PC-3 (cell line): ENCODE measurements around the gene TBL1Y. TPM values are rescaled to one million over a fixed set of nuclear protein-coding genes. Genes with fewer than 3 reads are reported as not detected.

Source experiments
- ATAC-seq: fragments of 200-7000 bp; cut with Tn5 transposase; 2 replicates; pipeline ENCODE4 v1.9.1; 2020; ENCODE audit warnings: mild to moderate bottlenecking, moderate library complexity
- BruUV-seq: library from RNA; stranded (reverse); fragments of 400-500 nt; replicated peaks from 2 replicates; lab custom pipeline; 2021; lab: Mats Ljungman, UMichigan
- CTCF ChIA-PET: fragments of 300-600 bp; sonication (Branson Sonifier 250); formaldehyde crosslinking; loops from one replicate; lab custom pipeline; 2022; ENCODE audit warnings: antibody characterized with exemption; lab: Charles Lee
- POLR2A ChIA-PET: fragments of 300-600 bp; sonication (Branson Sonifier 250); formaldehyde crosslinking; loops from one replicate; lab custom pipeline; 2022; ENCODE audit warnings: antibody characterized with exemption; ENCODE audit not compliant: unreplicated experiment; lab: Charles Lee
- DNase-seq: peaks from one replicate; pipeline ENCODE4 v3.0.0-alpha.2; 2015
- H2AFZ ChIP-seq: fragments of 300-600 bp; sonication (generic); 2 replicates; pipeline ENCODE4 v1.6.0; 2016; ENCODE audit warnings: antibody characterized with exemption, low read length
- H3F3A ChIP-seq: fragments of 300-600 bp; sonication (generic); one replicate; pipeline ENCODE4 v1.6.0; 2017; ENCODE audit warnings: antibody characterized with exemption, low read length, control low read depth, mild to moderate bottlenecking; ENCODE audit not compliant: unreplicated experiment
- H3K27ac ChIP-seq: fragments of 300-600 bp; sonication (generic); 2 replicates; pipeline ENCODE4 v1.5.1; 2016; ENCODE audit warnings: mild to moderate bottlenecking, low read length
- H3K27me3 ChIP-seq: fragments of 300-600 bp; sonication (generic); 2 replicates; pipeline ENCODE4 v1.6.1; 2016; ENCODE audit warnings: low read length, mixed read lengths
- H3K36me3 ChIP-seq: fragments of 300-600 bp; sonication (generic); 2 replicates; pipeline ENCODE4 v1.6.1; 2016; ENCODE audit warnings: low read depth, mixed run types, low read length, mixed read lengths
- H3K4me1 ChIP-seq: fragments of 300-600 bp; sonication (generic); 2 replicates; pipeline ENCODE4 v1.5.1; 2016; ENCODE audit warnings: low read length; ENCODE audit not compliant: insufficient read depth
- H3K4me2 ChIP-seq: fragments of 300-600 bp; sonication (generic); 2 replicates; pipeline ENCODE4 v1.6.0; 2016; ENCODE audit warnings: low read length
- H3K4me3 ChIP-seq: fragments of 300-600 bp; sonication (generic); 2 replicates; pipeline ENCODE4 v1.5.1; 2016; ENCODE audit warnings: mild to moderate bottlenecking, low read length, mixed read lengths
- H3K79me2 ChIP-seq: fragments of 300-600 bp; sonication (generic); 2 replicates; pipeline ENCODE4 v1.6.1; 2017; ENCODE audit warnings: low read length, mixed read lengths
- H3K9ac ChIP-seq: fragments of 300-600 bp; sonication (generic); 2 replicates; pipeline ENCODE4 v1.6.0; 2016; ENCODE audit warnings: mild to moderate bottlenecking, low read length
- H3K9me2 ChIP-seq: fragments of 300-600 bp; sonication (generic); replicated peaks from 2 replicates; pipeline ENCODE4 v1.6.1; 2016; ENCODE audit warnings: mixed run types, low read length, mixed read lengths
- H3K9me3 ChIP-seq: fragments of 300-600 bp; sonication (generic); 2 replicates; pipeline ENCODE4 v1.6.1; 2016; ENCODE audit warnings: low read length, mixed read lengths
- H4K20me1 ChIP-seq: fragments of 300-600 bp; sonication (generic); 2 replicates; pipeline ENCODE4 v1.6.1; 2016; ENCODE audit warnings: low read length, mixed read lengths
- EZH2 ChIP-seq: fragments of 300-600 bp; sonication (generic); IDR thresholded peaks from one replicate; pipeline ENCODE4 v1.6.1; 2017; ENCODE audit warnings: antibody characterized with exemption, mild to moderate bottlenecking, low read length; ENCODE audit not compliant: unreplicated experiment
- EZH2phosphoT487 ChIP-seq: fragments of 300-600 bp; sonication (generic); IDR thresholded peaks from 2 replicates; pipeline ENCODE4 v1.6.1; 2018; ENCODE audit warnings: mild to moderate bottlenecking, antibody characterized with exemption, low read length, borderline replicate concordance
- intact Hi-C: fragments of 100-400 bp; cut with micrococcal nuclease; formaldehyde crosslinking; loops from 2 replicates; pipeline ENCODE4 v1.9.0; 2023
- total RNA-seq: library from RNA; depleted of rRNA; stranded (reverse); fragments of >200 nt; gene quantifications from 2 replicates; pipeline ENCODE4 v1.2.3, GENCODE V29; 2014
- TF ChIP-seq, protein P1 (sequence below): fragments of 300-600 bp; sonication (generic); conservative IDR thresholded peaks from 2 replicates; pipeline ENCODE4 v1.5.1; 2017; ENCODE audit warnings: antibody characterized with exemption, low read depth, mild to moderate bottlenecking, low read length

TBL1Y gene
- total RNA-seq, 1 experiment from 2014 or later, result not detected

GRCh38 chrY:7017244-7018080 lies 107.0 kb downstream of the TBL1Y start:
- Histone ChIP-seq H3K9ac (no peak overlapping the region), H3K4me1 (no peaks in the 10 kb centered on the region), H3K9me3 (no peaks in the 10 kb centered on the region), H3K79me2 (no peaks in the 10 kb centered on the region), H3K27ac (no peak overlapping the region), H2AFZ (no peak overlapping the region), H3K4me2 (no peak overlapping the region), H3K36me3 (no peaks in the 10 kb centered on the region), H3F3A (no peaks in the 10 kb centered on the region), H3K9me2 (no peaks in the 10 kb centered on the region), H4K20me1 (no peaks in the 10 kb centered on the region), H3K4me3 (no peak overlapping the region), H3K27me3 (no peaks in the 10 kb centered on the region)
- intact Hi-C loops, result no loop called here
- TF ChIP-seq EZH2phosphoT487 (no peak), EZH2 (no peak)
- TF ChIP-seq, protein P1, sequence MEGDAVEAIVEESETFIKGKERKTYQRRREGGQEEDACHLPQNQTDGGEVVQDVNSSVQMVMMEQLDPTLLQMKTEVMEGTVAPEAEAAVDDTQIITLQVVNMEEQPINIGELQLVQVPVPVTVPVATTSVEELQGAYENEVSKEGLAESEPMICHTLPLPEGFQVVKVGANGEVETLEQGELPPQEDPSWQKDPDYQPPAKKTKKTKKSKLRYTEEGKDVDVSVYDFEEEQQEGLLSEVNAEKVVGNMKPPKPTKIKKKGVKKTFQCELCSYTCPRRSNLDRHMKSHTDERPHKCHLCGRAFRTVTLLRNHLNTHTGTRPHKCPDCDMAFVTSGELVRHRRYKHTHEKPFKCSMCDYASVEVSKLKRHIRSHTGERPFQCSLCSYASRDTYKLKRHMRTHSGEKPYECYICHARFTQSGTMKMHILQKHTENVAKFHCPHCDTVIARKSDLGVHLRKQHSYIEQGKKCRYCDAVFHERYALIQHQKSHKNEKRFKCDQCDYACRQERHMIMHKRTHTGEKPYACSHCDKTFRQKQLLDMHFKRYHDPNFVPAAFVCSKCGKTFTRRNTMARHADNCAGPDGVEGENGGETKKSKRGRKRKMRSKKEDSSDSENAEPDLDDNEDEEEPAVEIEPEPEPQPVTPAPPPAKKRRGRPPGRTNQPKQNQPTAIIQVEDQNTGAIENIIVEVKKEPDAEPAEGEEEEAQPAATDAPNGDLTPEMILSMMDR, result no peak
- ATAC-seq (no peak), DNase-seq (no peak)
- CTCF ChIA-PET, result no interaction called here
- POLR2A ChIA-PET, result no interaction called here
- BruUV-seq, result no TSS peak

DNA sequence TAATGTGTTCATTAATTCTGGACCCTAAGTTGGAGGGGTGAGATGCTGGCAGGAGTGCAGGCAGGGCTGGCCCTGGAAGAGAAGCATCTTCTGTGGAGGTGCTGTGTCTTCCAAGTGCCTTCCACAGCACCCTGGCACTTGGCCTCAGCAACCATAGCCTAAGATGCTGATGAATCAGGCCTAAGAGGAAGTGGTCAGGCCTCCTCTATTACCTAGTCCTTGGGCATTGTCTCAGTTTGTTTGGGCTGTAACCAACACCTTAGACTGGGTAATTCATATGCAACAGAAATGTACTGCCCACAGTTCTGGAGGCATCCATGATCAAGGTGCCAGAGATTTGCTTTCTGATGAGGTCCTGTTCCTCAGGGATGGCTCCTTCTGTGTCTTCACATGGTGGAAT lies 128.5 kb downstream of the TBL1Y start:
- H3K36me3 ChIP-seq, result no peaks in the 10 kb centered on the region
- H3K4me2 ChIP-seq, result no peak overlapping the region
- intact Hi-C loops, result no loop called here
- no peak for DNase-seq
- H3K4me1 ChIP-seq, result no peaks in the 10 kb centered on the region
- no peaks in the 10 kb centered on the region for H3K79me2 ChIP-seq
- H2AFZ ChIP-seq, result no peak overlapping the region
- no peaks in the 10 kb centered on the region for H3K27me3 ChIP-seq
- no TSS peak for BruUV-seq
- POLR2A ChIA-PET, result no interaction called here
- H3F3A ChIP-seq, result no peaks in the 10 kb centered on the region
- H4K20me1 ChIP-seq, result no peaks in the 10 kb centered on the region
- no peaks in the 10 kb centered on the region for H3K9me3 ChIP-seq
- H3K9me2 ChIP-seq, result no peaks in the 10 kb centered on the region
- H3K27ac ChIP-seq, result no peak overlapping the region
- no peak overlapping the region for H3K9ac ChIP-seq
- H3K4me3 ChIP-seq, result no peak overlapping the region
- TF ChIP-seq, protein P1, result no peak
- TF ChIP-seq EZH2 (no peak), EZH2phosphoT487 (no peak)
- ATAC-seq, result no peak
- CTCF ChIA-PET, result no interaction called here

- Histone ChIP-seq H3K36me3 (no peaks in the 10 kb centered on the region), H3K9me3 (no peaks in the 10 kb centered on the region), H2AFZ (no peak overlapping the region), H3K4me3 (no peak overlapping the region), H3K27me3 (no peaks in the 10 kb centered on the region), H3K4me2 (no peak overlapping the region), H3K4me1 (no peaks in the 10 kb centered on the region), H3F3A (no peaks in the 10 kb centered on the region), H3K27ac (no peak overlapping the region), H4K20me1 (no peaks in the 10 kb centered on the region), H3K79me2 (no peaks in the 10 kb centered on the region), H3K9ac (no peak overlapping the region), H3K9me2 (no peaks in the 10 kb centered on the region)
- ATAC-seq (no peak), DNase-seq (no peak)
- BruUV-seq, result no TSS peak
- POLR2A ChIA-PET, result no interaction called here
- CTCF ChIA-PET, result no interaction called here
- TF ChIP-seq EZH2 (no peak), EZH2phosphoT487 (no peak)
- TF ChIP-seq, protein P1, result no peak
- intact Hi-C loops, result no loop called here
Measured at GRCh38 chrY:7040662-7041061, 130.2 kb downstream of the TBL1Y start.
